ENCODE measurements around the gene CCDC186. TPM values are rescaled to one million over a fixed set of nuclear protein-coding genes. Genes with fewer than 3 reads are reported as not detected.

Gene CCDC186
- total and polyA plus RNA-seq, 7 donors: 1.9 to 16.5 (median 10.5) TPM

- intact Hi-C loops (cut with DNase I): no loop called here
- Histone ChIP-seq H3K4me3 (no peak overlapping the region), H3K4me1 (no peaks in the 10 kb centered on the region), H3K27me3 (ENCODE audit: insufficient read depth in 3 of 3, low read length in 2 of 3) (no peaks in the 10 kb centered on the region), H3K27ac (no peak overlapping the region), H3K9me3 (no peaks in the 10 kb centered on the region), H3K36me3 (ENCODE audit: insufficient read depth in 1 of 2, low read depth in 1 of 2) (no peaks in the 10 kb centered on the region)
- no peak for DNase-seq
- no peak for ATAC-seq
- TF ChIP-seq CTCF (IDR thresholded peaks at IDR 0.05): no peak
- 64 to 68% (median 65%) methylated on average over 8 of the region's 8 CpGs for WGBS, 3 donors
Observed at GRCh38 chr10:114115661-114116445, 58.1 kb downstream of the CCDC186 start.

GRCh38 chr10:114110174-114110972, 63.6 kb downstream of the CCDC186 start:
- ATAC-seq: no peak
- Histone ChIP-seq H3K27ac (no peak overlapping the region), H3K27me3 (ENCODE audit: insufficient read depth in 3 of 3, low read length in 2 of 3) (no peaks in the 10 kb centered on the region), H3K9me3 (no peaks in the 10 kb centered on the region), H3K4me1 (no peaks in the 10 kb centered on the region), H3K4me3 (no peak overlapping the region), H3K36me3 (ENCODE audit: insufficient read depth in 1 of 2, low read depth in 1 of 2) (no peaks in the 10 kb centered on the region)
- 75 to 84% (median 79%) methylated on average over 5 of the region's 5 CpGs for WGBS, 3 donors
- no peak for TF ChIP-seq CTCF (IDR thresholded peaks at IDR 0.05)
- intact Hi-C loops (cut with DNase I): no loop called here
- no peak for DNase-seq

- Histone ChIP-seq H3K27me3 (ENCODE audit: insufficient read depth in 3 of 3, low read length in 2 of 3) (peaks cover 0 to 17% (median 6%) of the 10 kb centered on the region in 3 donors), H3K4me1 (peaks cover 3% of the 10 kb centered on the region), H3K36me3 (ENCODE audit: insufficient read depth in 1 of 2, low read depth in 1 of 2) (no peaks in the 10 kb centered on the region), H3K9me3 (no peaks in the 10 kb centered on the region), H3K27ac (no peak overlapping the region), H3K4me3 (no peak overlapping the region)
- ATAC-seq (peak; percentile 64 to 89 (median 70)), DNase-seq (no peak)
- intact Hi-C loops (cut with DNase I): loop anchor here (2.0 to 10.0 kb wide), 3 partner anchors 304 to 398 kb away; no protein-coding TSS in a partner anchor
- WGBS, 3 donors: 17 to 22% (median 18%) methylated on average over 6 of the region's 6 CpGs
- TF ChIP-seq CTCF (IDR thresholded peaks at IDR 0.05): peak; percentile 51
Observed at GRCh38 chr10:114103284-114103683, 70.7 kb downstream of the CCDC186 start.

- WGBS, 3 donors: 53 to 63% (median 57%) methylated on average over 2 of the region's 2 CpGs
- no peak overlapping the region for H3K27ac ChIP-seq
- ATAC-seq (peak in 1 of 4 donors; percentile 43), DNase-seq (no peak)
- no peak overlapping the region for H3K4me3 ChIP-seq
- intact Hi-C loops (cut with DNase I): loop anchor here (2.0 to 10.0 kb wide), 3 partner anchors 303 to 397 kb away; no protein-coding TSS in a partner anchor
- TF ChIP-seq CTCF (IDR thresholded peaks at IDR 0.05): no peak
- H3K27me3 ChIP-seq (ENCODE audit: insufficient read depth in 3 of 3, low read length in 2 of 3): peaks cover 0 to 17% (median 6%) of the 10 kb centered on the region in 3 donors
- peaks cover 3% of the 10 kb centered on the region for H3K4me1 ChIP-seq
- no peaks in the 10 kb centered on the region for H3K36me3 ChIP-seq (ENCODE audit: insufficient read depth in 1 of 2, low read depth in 1 of 2)
- no peaks in the 10 kb centered on the region for H3K9me3 ChIP-seq
Observed at GRCh38 chr10:114102256-114102655, 71.7 kb downstream of the CCDC186 start.

All from psoas muscle (tissue), 8 donors.